UCSD-AML1 (cell line): ENCODE data around the gene MARK3.
A peak's percentile ranks its signal among the peaks of the same experiment; 100 is the strongest.
"Not testable (repeated sequence)": the region's sequence is repeated elsewhere in the genome, so short reads cannot be mapped to it uniquely, and the experiment has no call there.

Experiments used
- DNase-seq: peaks from one replicate; lab custom pipeline; 2025; ENCODE audit not compliant: unreplicated experiment; lab: John Stamatoyannopoulos, UW

The MARK3 gene

GRCh38 chr14:103524002-103524935, 139.1 kb downstream of the MARK3 start:
- DNase-seq: no peak

GRCh38 chr14:103525430-103526246, 140.4 kb downstream of the MARK3 start:
- not testable (repeated sequence) for DNase-seq

GRCh38 chr14:103526247-103526913, 141.2 kb downstream of the MARK3 start:
- peak; percentile 65 for DNase-seq

GRCh38 chr14:103526914-103527248, 141.7 kb downstream of the MARK3 start:
- no peak for DNase-seq

- no peak for DNase-seq
Measured at GRCh38 chr14:103527408-103528145, 142.4 kb downstream of the MARK3 start.

GRCh38 chr14:103528146-103528586, 143.0 kb downstream of the MARK3 start:
- no peak for DNase-seq

GRCh38 chr14:103528587-103529382, 143.6 kb downstream of the MARK3 start, which contains the start of gene TRMT61A:
Gene TRMT61A, plus strand, starts transcription at chr14:103529196. Its CDS starts 783 bp downstream, at chr14:103529979.
- DNase-seq: peak; percentile 81

GRCh38 chr14:103529383-103530365, 144.5 kb downstream of the MARK3 start:
- no peak for DNase-seq

- no peak for DNase-seq
Measured at GRCh38 chr14:103530390-103530789, 145.2 kb downstream of the MARK3 start.

GRCh38 chr14:103530831-103531230, 145.6 kb downstream of the MARK3 start:
- DNase-seq: no peak

- no peak for DNase-seq
Measured at GRCh38 chr14:103531421-103532215, 146.4 kb downstream of the MARK3 start.

GRCh38 chr14:103532216-103533136, 147.3 kb downstream of the MARK3 start:
- no peak for DNase-seq

GRCh38 chr14:103533137-103533998, 148.2 kb downstream of the MARK3 start:
- no peak for DNase-seq

- DNase-seq: no peak
Measured at GRCh38 chr14:103533999-103534575, 148.9 kb downstream of the MARK3 start.

- DNase-seq: no peak
Measured at GRCh38 chr14:103534576-103535061, 149.4 kb downstream of the MARK3 start.
